ENCODE measurements around the gene THBD.

The THBD gene

DNA sequence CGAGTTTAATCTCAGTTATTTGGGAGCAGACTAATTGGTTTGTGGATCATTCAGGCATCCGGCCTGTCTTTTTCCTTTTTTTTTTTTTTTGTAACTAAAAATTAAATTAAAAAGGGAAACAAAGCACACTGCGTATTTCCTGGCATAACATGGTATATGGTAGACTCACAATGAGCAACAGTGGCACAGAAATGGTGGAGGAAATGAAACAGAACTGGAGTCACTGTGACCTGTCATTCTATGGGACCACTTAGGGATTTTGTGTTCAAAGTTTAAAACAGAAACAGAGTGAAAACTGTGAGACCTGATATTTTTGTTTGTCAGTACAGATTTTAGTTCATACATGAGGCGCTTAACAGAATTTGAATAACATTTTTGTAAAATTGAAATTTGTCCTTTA is 41.4 kb upstream of the THBD start:
- Histone ChIP-seq H3K4me3 (ENCODE audit: low read length) (no peak overlapping the region), H3K36me3 (replicated peaks; ENCODE audit: low read depth, low read length) (no peaks in the 10 kb centered on the region), H3K4me1 (ENCODE audit: low read length) (peaks cover 34% of the 10 kb centered on the region), H3K79me2 (ENCODE audit: low read length) (no peaks in the 10 kb centered on the region), H4K20me1 (ENCODE audit: insufficient read depth, low read length) (no peaks in the 10 kb centered on the region), H3K9me3 (ENCODE audit: insufficient read depth, low read length) (no peaks in the 10 kb centered on the region), H3K27ac (ENCODE audit: low read length) (no peak overlapping the region), H3K9ac (ENCODE audit: low read length) (no peak overlapping the region), H3K27me3 (ENCODE audit: low read depth, low read length) (peaks cover 34% of the 10 kb centered on the region), H3K4me2 (ENCODE audit: low read length) (no peak overlapping the region), H2AFZ (ENCODE audit: low read depth, low read length) (no peak overlapping the region)
- TF ChIP-seq, protein P1, sequence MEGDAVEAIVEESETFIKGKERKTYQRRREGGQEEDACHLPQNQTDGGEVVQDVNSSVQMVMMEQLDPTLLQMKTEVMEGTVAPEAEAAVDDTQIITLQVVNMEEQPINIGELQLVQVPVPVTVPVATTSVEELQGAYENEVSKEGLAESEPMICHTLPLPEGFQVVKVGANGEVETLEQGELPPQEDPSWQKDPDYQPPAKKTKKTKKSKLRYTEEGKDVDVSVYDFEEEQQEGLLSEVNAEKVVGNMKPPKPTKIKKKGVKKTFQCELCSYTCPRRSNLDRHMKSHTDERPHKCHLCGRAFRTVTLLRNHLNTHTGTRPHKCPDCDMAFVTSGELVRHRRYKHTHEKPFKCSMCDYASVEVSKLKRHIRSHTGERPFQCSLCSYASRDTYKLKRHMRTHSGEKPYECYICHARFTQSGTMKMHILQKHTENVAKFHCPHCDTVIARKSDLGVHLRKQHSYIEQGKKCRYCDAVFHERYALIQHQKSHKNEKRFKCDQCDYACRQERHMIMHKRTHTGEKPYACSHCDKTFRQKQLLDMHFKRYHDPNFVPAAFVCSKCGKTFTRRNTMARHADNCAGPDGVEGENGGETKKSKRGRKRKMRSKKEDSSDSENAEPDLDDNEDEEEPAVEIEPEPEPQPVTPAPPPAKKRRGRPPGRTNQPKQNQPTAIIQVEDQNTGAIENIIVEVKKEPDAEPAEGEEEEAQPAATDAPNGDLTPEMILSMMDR (IDR thresholded peaks at IDR 0.05; ENCODE audit: low read depth, low read length) = no peak
- no peak for TF ChIP-seq EZH2phosphoT487 (IDR thresholded peaks at IDR 0.05; ENCODE audit: low read depth)

DNA sequence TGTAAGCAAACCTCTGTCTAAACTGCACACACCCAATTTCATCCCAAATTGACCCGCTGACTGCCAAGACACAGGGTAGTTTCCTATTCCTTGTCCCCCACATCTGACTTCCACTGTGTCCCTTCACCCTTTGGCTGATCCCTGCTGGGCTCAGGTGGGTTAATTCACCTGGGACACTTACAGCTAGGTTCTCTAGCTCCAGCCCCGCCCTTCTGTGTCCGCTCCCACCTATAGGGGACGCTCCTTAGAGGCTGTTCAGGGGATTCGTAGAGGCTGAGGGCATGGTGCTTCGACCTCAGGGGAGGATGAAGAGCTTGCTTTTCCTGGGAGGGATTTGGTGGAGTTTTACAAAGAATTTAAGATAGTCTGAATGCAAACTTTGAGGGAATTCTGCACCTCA is 40.7 kb upstream of the THBD start:
- no peaks in the 10 kb centered on the region for H4K20me1 ChIP-seq (ENCODE audit: insufficient read depth, low read length)
- H3K79me2 ChIP-seq (ENCODE audit: low read length) = no peaks in the 10 kb centered on the region
- no peak overlapping the region for H3K4me2 ChIP-seq (ENCODE audit: low read length)
- H3K9ac ChIP-seq (ENCODE audit: low read length) = no peak overlapping the region
- H3K4me1 ChIP-seq (ENCODE audit: low read length) = peaks cover 30% of the 10 kb centered on the region
- H3K27ac ChIP-seq (ENCODE audit: low read length) = no peak overlapping the region
- H2AFZ ChIP-seq (ENCODE audit: low read depth, low read length) = no peak overlapping the region
- no peaks in the 10 kb centered on the region for H3K36me3 ChIP-seq (replicated peaks; ENCODE audit: low read depth, low read length)
- H3K4me3 ChIP-seq (ENCODE audit: low read length) = no peak overlapping the region
- TF ChIP-seq EZH2phosphoT487 (IDR thresholded peaks at IDR 0.05; ENCODE audit: low read depth) = no peak
- TF ChIP-seq, protein P1 (IDR thresholded peaks at IDR 0.05; ENCODE audit: low read depth, low read length) = no peak
- no peaks in the 10 kb centered on the region for H3K9me3 ChIP-seq (ENCODE audit: insufficient read depth, low read length)
- H3K27me3 ChIP-seq (ENCODE audit: low read depth, low read length) = peaks cover 34% of the 10 kb centered on the region

DNA sequence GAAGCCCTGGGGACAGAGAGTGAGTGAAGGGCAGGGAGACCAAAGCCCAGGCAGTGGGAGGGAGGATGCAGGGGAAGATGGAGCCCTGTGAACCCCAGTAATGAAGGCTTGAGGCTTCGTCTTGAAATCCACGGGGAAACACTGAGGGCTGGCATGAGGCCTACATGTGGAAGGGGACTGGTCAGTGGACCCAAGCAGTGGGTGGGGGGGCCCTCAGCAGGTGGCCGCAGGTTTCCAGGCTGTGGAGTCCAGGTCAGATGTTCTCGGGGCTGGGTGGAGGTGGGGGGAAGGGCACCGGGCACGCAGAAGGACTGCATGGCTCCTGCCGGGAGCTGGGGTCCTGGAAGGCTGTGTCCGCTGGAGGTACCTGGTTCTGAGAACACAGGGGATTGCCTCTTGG is 39.4 kb upstream of the THBD start:
- Histone ChIP-seq H3K36me3 (replicated peaks; ENCODE audit: low read depth, low read length) (no peaks in the 10 kb centered on the region), H3K4me2 (ENCODE audit: low read length) (no peak overlapping the region), H3K4me1 (ENCODE audit: low read length) (peaks cover 30% of the 10 kb centered on the region), H2AFZ (ENCODE audit: low read depth, low read length) (no peak overlapping the region), H3K27me3 (ENCODE audit: low read depth, low read length) (peaks cover 28% of the 10 kb centered on the region), H4K20me1 (ENCODE audit: insufficient read depth, low read length) (no peaks in the 10 kb centered on the region), H3K9me3 (ENCODE audit: insufficient read depth, low read length) (no peaks in the 10 kb centered on the region), H3K4me3 (ENCODE audit: low read length) (no peak overlapping the region), H3K9ac (ENCODE audit: low read length) (no peak overlapping the region), H3K27ac (ENCODE audit: low read length) (no peak overlapping the region), H3K79me2 (ENCODE audit: low read length) (no peaks in the 10 kb centered on the region)
- TF ChIP-seq EZH2phosphoT487 (IDR thresholded peaks at IDR 0.05; ENCODE audit: low read depth) = no peak
- TF ChIP-seq, protein P1 (IDR thresholded peaks at IDR 0.05; ENCODE audit: low read depth, low read length) = no peak

DNA sequence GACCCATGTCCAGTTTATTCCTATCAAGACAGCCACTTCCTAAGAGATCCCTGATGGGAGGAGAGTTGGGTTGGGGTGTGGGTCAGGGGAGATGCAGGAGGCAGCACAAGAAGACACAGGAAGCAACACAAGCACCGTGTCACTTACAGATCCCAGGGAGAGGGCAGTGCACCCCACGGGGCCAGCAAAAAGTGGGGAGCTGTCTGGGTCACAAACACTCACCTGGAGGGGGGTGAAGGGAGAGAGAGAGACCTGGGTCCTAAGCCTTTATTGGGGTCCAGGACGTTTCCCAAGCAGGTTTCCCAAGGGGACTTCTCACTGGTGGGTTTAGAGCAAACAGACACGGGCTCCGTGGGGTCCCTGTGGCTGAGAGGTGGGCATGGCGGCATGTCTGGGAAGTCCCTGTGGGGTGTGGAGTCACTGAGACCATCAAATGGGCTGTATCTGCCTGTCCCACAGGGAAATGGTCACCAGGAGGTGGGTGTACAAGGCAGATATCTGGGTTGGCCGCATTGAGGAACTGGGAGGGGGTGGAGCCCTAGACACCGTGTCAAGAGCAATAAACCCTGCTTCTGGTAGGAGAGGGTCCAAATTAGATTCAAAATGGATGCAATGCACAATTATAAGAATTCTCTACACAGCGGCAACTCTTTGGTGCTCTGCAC is 38.2 kb upstream of the THBD start:
- no peak for TF ChIP-seq EZH2phosphoT487 (IDR thresholded peaks at IDR 0.05; ENCODE audit: low read depth)
- TF ChIP-seq, protein P1 (IDR thresholded peaks at IDR 0.05; ENCODE audit: low read depth, low read length) = peak; percentile 16; the same call in 1 of the 2 replicates
- Histone ChIP-seq H3K27me3 (ENCODE audit: low read depth, low read length) (peaks cover 16% of the 10 kb centered on the region), H3K79me2 (ENCODE audit: low read length) (no peaks in the 10 kb centered on the region), H4K20me1 (ENCODE audit: insufficient read depth, low read length) (no peaks in the 10 kb centered on the region), H3K27ac (ENCODE audit: low read length) (peak overlapping the region; percentile 14; the same call in 1 of the 2 replicates), H3K4me2 (ENCODE audit: low read length) (peak overlapping the region; percentile 68), H3K4me3 (ENCODE audit: low read length) (peak overlapping the region; percentile 54), H3K4me1 (ENCODE audit: low read length) (peaks cover 23% of the 10 kb centered on the region), H3K36me3 (replicated peaks; ENCODE audit: low read depth, low read length) (no peaks in the 10 kb centered on the region), H3K9me3 (ENCODE audit: insufficient read depth, low read length) (no peaks in the 10 kb centered on the region), H3K9ac (ENCODE audit: low read length) (peak overlapping the region; percentile 50), H2AFZ (ENCODE audit: low read depth, low read length) (peak overlapping the region; percentile 76)

All from OCI-LY3 (cell line).